H9 (cell line): ENCODE data around the gene KPTN. TPM values are rescaled to one million over a fixed set of nuclear protein-coding genes. Genes with fewer than 3 reads are reported as not detected.

ENCODE experiments used
- DNase-seq: peaks from one replicate; pipeline ENCODE4 v3.0.0-alpha.2; 2017
- H2AFZ ChIP-seq: one replicate; pipeline ENCODE4 v1.6.1; 2013; ENCODE audit warnings: mild to moderate bottlenecking, low read length, control low read depth, moderate library complexity
- H2AK5ac ChIP-seq: 2 replicates; pipeline ENCODE4 v1.6.1; 2013; ENCODE audit warnings: low read length, control low read depth, mixed read lengths; ENCODE audit not compliant: insufficient read length
- H2BK120ac ChIP-seq: one replicate; pipeline ENCODE4 v1.6.1; 2013; ENCODE audit warnings: low read depth, mild to moderate bottlenecking, low read length, control low read depth, inconsistent platforms; ENCODE audit not compliant: poor library complexity, severe bottlenecking
- H2BK12ac ChIP-seq: 2 replicates; pipeline ENCODE4 v1.6.1; 2013; ENCODE audit warnings: low read length, control low read depth, mixed read lengths, low read depth; ENCODE audit not compliant: insufficient read length
- H2BK15ac ChIP-seq: 2 replicates; pipeline ENCODE4 v1.6.1; 2013; ENCODE audit warnings: low read depth, low read length, control low read depth
- H2BK20ac ChIP-seq: one replicate; pipeline ENCODE4 v1.6.1; 2013; ENCODE audit warnings: low read depth, mild to moderate bottlenecking, low read length, control low read depth, inconsistent platforms; ENCODE audit not compliant: poor library complexity, severe bottlenecking
- H2BK5ac ChIP-seq: 2 replicates; pipeline ENCODE4 v1.6.1; 2013; ENCODE audit warnings: low read length, control low read depth, mixed read lengths; ENCODE audit not compliant: insufficient read length
- H3K14ac ChIP-seq: 2 replicates; pipeline ENCODE4 v1.6.1; 2013; ENCODE audit warnings: low read length, control low read depth; ENCODE audit not compliant: insufficient read depth
- H3K18ac ChIP-seq: 2 replicates; pipeline ENCODE4 v1.6.1; 2013; ENCODE audit warnings: low read depth, mild to moderate bottlenecking, mixed read lengths, low read length, control low read depth; ENCODE audit not compliant: insufficient read length
- H3K23ac ChIP-seq: 2 replicates; pipeline ENCODE4 v1.6.1; 2013; ENCODE audit warnings: low read length, control low read depth, mixed read lengths, low read depth; ENCODE audit not compliant: insufficient read length
- H3K23me2 ChIP-seq: 2 replicates; pipeline ENCODE4 v1.6.1; 2013; ENCODE audit warnings: low read depth, mild to moderate bottlenecking, mixed read lengths, low read length, control low read depth; ENCODE audit not compliant: insufficient read length, poor library complexity, severe bottlenecking
- H3K27ac ChIP-seq: 2 replicates; pipeline ENCODE4 v1.5.1; 2013; ENCODE audit warnings: low read length, control low read depth, mixed read lengths, low read depth; ENCODE audit not compliant: insufficient read length
- H3K27me3 ChIP-seq: 2 replicates; pipeline ENCODE4 v1.6.1; 2013; ENCODE audit warnings: low read length, control low read depth, inconsistent platforms; ENCODE audit not compliant: insufficient read depth
- H3K4ac ChIP-seq: 2 replicates; pipeline ENCODE4 v1.6.1; 2013; ENCODE audit warnings: low read depth, mild to moderate bottlenecking, control low read depth, inconsistent platforms, low read length, moderate library complexity
- H3K4me1 ChIP-seq: 2 replicates; pipeline ENCODE4 v1.6.1; 2013; ENCODE audit warnings: low read length, control low read depth, inconsistent platforms; ENCODE audit not compliant: insufficient read depth
- H3K4me2 ChIP-seq: 2 replicates; pipeline ENCODE4 v1.6.1; 2013; ENCODE audit warnings: low read length, control low read depth, mixed read lengths; ENCODE audit not compliant: insufficient read length, insufficient read depth
- H3K56ac ChIP-seq: 2 replicates; pipeline ENCODE4 v1.6.1; 2013; ENCODE audit warnings: low read depth, mild to moderate bottlenecking, mixed read lengths, low read length, control low read depth; ENCODE audit not compliant: insufficient read length
- H3K79me1 ChIP-seq: 2 replicates; pipeline ENCODE4 v1.6.1; 2013; ENCODE audit warnings: low read depth, mild to moderate bottlenecking, moderate library complexity, low read length, control low read depth, inconsistent platforms; ENCODE audit not compliant: insufficient read depth, poor library complexity, severe bottlenecking
- H3K79me2 ChIP-seq: 2 replicates; pipeline ENCODE4 v1.6.1; 2013; ENCODE audit warnings: low read length, control low read depth, inconsistent platforms; ENCODE audit not compliant: insufficient read depth
- H3K9ac ChIP-seq: 2 replicates; pipeline ENCODE4 v1.6.1; 2013; ENCODE audit warnings: low read length, control low read depth, mixed read lengths; ENCODE audit not compliant: insufficient read length; ENCODE audit errors: extremely low read depth
- H3K9me3 ChIP-seq: one replicate; pipeline ENCODE4 v1.6.1; 2013; ENCODE audit warnings: low read depth, low read length, inconsistent platforms; ENCODE audit not compliant: control insufficient read depth
- H3T11ph ChIP-seq: one replicate; pipeline ENCODE4 v1.6.1; 2013; ENCODE audit warnings: mild to moderate bottlenecking, low read length, control low read depth, inconsistent platforms
- H4K20me1 ChIP-seq: one replicate; pipeline ENCODE4 v1.6.1; 2013; ENCODE audit not compliant: control insufficient read depth, insufficient read length, insufficient read depth
- H4K5ac ChIP-seq: 2 replicates; pipeline ENCODE4 v1.6.1; 2013; ENCODE audit warnings: low read depth, mild to moderate bottlenecking, mixed read lengths, low read length, control low read depth; ENCODE audit not compliant: insufficient read length
- H4K8ac ChIP-seq: replicated peaks from 2 replicates; pipeline ENCODE4 v1.6.1; 2013; ENCODE audit warnings: low read length, control low read depth, mixed read lengths, low read depth; ENCODE audit not compliant: insufficient read length
- H4K91ac ChIP-seq: 2 replicates; pipeline ENCODE4 v1.6.1; 2013; ENCODE audit warnings: low read depth, mild to moderate bottlenecking, moderate library complexity, mixed read lengths, low read length, control low read depth; ENCODE audit not compliant: insufficient read length
- H3K27ac Mint-ChIP-seq, 3 experiments: 2 replicates in 2 of 3; 3 replicates in 1 of 3; pipeline ENCODE4 v1.8.0; 2020 to 2021; ENCODE audit warnings: mixed read lengths in 3 of 3, mild to moderate bottlenecking in 1 of 3, moderate library complexity in 1 of 3
- H3K27me3 Mint-ChIP-seq: 2 replicates; pipeline ENCODE4 v1.8.0; 2021; ENCODE audit warnings: low read depth, mild to moderate bottlenecking, moderate library complexity, mixed read lengths
- H3K36me3 Mint-ChIP-seq, 3 experiments: 2 replicates in 2 of 3; 3 replicates in 1 of 3; pipeline ENCODE4 v1.8.0; 2020 to 2021; ENCODE audit warnings: low read depth in 3 of 3, mixed read lengths in 3 of 3; ENCODE audit not compliant: insufficient read depth in 1 of 3
- H3K4me1 Mint-ChIP-seq, 2 experiments: 2 replicates each; pipeline ENCODE4 v1.8.0; 2020; ENCODE audit warnings: mixed read lengths in 2 of 2
- H3K4me3 Mint-ChIP-seq, 2 experiments: 2 replicates in 1 of 2; 3 replicates in 1 of 2; pipeline ENCODE4 v1.8.0; 2020 to 2021; ENCODE audit warnings: mild to moderate bottlenecking in 2 of 2, mixed read lengths in 2 of 2, moderate library complexity in 1 of 2
- H3K9me3 Mint-ChIP-seq, 2 experiments: 2 replicates in 1 of 2; 3 replicates in 1 of 2; pipeline ENCODE4 v1.8.0; 2020; ENCODE audit warnings: mild to moderate bottlenecking in 2 of 2, mixed read lengths in 2 of 2, moderate library complexity in 1 of 2
- whole genome bisulfite sequencing: extraction: QIAGEN DNeasy Blood & Tissue Kit; methylation state at CpG from one replicate; pipeline ENCODE4 v1.1.7; 2013; ENCODE audit warnings: missing lambda C conversion rate, low lambda C conversion rate, mixed read lengths; ENCODE audit not compliant: insufficient read length; ENCODE audit errors: extremely low coverage; 5-methylcytosine and 5-hydroxymethylcytosine counted together
- total RNA-seq: library from RNA; stranded (reverse); gene quantifications from 2 replicates; pipeline ENCODE4 v1.2.1, GENCODE V29; 2021
- TF ChIP-seq, protein P1 (sequence below): fragments of 200-600 bp; sonication (generic); conservative IDR thresholded peaks from 3 replicates; pipeline ENCODE4 v1.8.0; 2021; ENCODE audit warnings: antibody characterized with exemption, mild to moderate bottlenecking

KPTN gene
- total RNA-seq, 1 experiment from 2014 or later: 35.4 TPM

DNA sequence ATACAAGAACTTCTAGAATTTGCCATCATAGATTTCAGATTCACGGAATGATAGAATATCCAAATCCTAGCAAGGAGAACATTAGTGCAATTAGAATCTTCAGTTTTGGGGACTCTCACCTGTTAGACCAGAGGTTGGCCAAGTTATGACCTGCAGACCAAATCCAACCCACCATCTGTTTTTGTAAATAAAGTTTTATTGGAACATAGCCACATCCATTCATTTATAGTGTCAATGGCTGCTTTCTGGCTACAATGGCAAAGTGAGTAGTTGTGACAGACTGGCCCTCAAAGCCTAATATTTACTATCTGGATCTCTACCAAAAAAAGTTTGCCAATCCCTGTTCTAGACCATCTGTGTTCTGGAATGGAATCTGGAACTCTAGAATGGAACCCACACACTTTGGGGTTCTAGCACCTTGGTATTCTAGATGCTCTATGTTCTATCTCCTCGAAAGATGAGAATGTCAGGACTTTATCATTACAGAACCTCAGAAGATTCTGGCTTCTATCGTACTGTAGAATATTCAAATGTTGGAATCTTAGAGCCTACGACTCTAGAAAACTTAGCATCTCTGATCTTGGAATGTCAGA, 2.5 kb downstream of the KPTN start:
- H3K27ac ChIP-seq: no peak overlapping the region
- H3K4me3 Mint-ChIP-seq: 0 out of 5 replicates have a peak overlapping the region, but pooled peaks of 1 of the 2 experiments have one; percentile 56
- no peak overlapping the region for H4K91ac ChIP-seq
- no peak overlapping the region for H4K5ac ChIP-seq
- peaks cover 0 to 2% of the 10 kb centered on the region in 2 experiments; a peak in 3 of 5 replicates for H3K9me3 Mint-ChIP-seq
- H3K27ac Mint-ChIP-seq: no peak overlapping the region
- no CpG with 5 or more reads among the region's 4 CpGs for WGBS
- H3K79me2 ChIP-seq: no peaks in the 10 kb centered on the region
- H3K4me1 Mint-ChIP-seq: peaks cover 16 to 21% of the 10 kb centered on the region in 2 experiments
- peaks cover 6% of the 10 kb centered on the region; the same call in 1 of the 2 replicates for H3K27me3 Mint-ChIP-seq
- H3K4ac ChIP-seq: no peak overlapping the region
- no peaks in the 10 kb centered on the region for H3K9me3 ChIP-seq
- H3K56ac ChIP-seq: no peak overlapping the region
- no peaks in the 10 kb centered on the region for H3K27me3 ChIP-seq
- H3T11ph ChIP-seq: no peak overlapping the region
- TF ChIP-seq, protein P1, sequence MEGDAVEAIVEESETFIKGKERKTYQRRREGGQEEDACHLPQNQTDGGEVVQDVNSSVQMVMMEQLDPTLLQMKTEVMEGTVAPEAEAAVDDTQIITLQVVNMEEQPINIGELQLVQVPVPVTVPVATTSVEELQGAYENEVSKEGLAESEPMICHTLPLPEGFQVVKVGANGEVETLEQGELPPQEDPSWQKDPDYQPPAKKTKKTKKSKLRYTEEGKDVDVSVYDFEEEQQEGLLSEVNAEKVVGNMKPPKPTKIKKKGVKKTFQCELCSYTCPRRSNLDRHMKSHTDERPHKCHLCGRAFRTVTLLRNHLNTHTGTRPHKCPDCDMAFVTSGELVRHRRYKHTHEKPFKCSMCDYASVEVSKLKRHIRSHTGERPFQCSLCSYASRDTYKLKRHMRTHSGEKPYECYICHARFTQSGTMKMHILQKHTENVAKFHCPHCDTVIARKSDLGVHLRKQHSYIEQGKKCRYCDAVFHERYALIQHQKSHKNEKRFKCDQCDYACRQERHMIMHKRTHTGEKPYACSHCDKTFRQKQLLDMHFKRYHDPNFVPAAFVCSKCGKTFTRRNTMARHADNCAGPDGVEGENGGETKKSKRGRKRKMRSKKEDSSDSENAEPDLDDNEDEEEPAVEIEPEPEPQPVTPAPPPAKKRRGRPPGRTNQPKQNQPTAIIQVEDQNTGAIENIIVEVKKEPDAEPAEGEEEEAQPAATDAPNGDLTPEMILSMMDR: no peak
- H2AFZ ChIP-seq: no peak overlapping the region
- H3K18ac ChIP-seq: no peak overlapping the region
- no peak overlapping the region for H3K23ac ChIP-seq
- no peak overlapping the region for H2BK20ac ChIP-seq
- H2BK5ac ChIP-seq: no peak overlapping the region
- peaks cover 5% of the 10 kb centered on the region for H3K23me2 ChIP-seq
- H3K9ac ChIP-seq: no peak overlapping the region
- no peak overlapping the region for H3K14ac ChIP-seq
- no peaks in the 10 kb centered on the region for H4K20me1 ChIP-seq
- no peak overlapping the region for H2BK12ac ChIP-seq
- peaks cover 0 to 4% (median 0%) of the 10 kb centered on the region in 3 experiments; a peak in 2 of 7 replicates for H3K36me3 Mint-ChIP-seq
- no peaks in the 10 kb centered on the region for H3K79me1 ChIP-seq
- H3K4me2 ChIP-seq: no peak overlapping the region
- H2BK15ac ChIP-seq: no peak overlapping the region
- no peak overlapping the region for H2BK120ac ChIP-seq
- H2AK5ac ChIP-seq: no peak overlapping the region
- no peak overlapping the region for H4K8ac ChIP-seq
- no peaks in the 10 kb centered on the region for H3K4me1 ChIP-seq
- DNase-seq: no peak
